HUES6 (cell line): Measurements from ENCODE around the gene ZNF322.

Source experiments
- H3K27ac ChIP-seq: 2 replicates; pipeline ENCODE4 v1.7.0; 2013; ENCODE audit warnings: low read depth, mild to moderate bottlenecking, low read length, inconsistent platforms
- H3K27me3 ChIP-seq: 2 replicates; pipeline ENCODE4 v1.6.1; 2013; ENCODE audit warnings: low read length; ENCODE audit not compliant: control insufficient read depth, insufficient read depth
- H3K36me3 ChIP-seq: 2 replicates; pipeline ENCODE4 v1.6.1; 2013; ENCODE audit warnings: low read length; ENCODE audit not compliant: control insufficient read depth, insufficient read depth
- H3K4me1 ChIP-seq: 2 replicates; pipeline ENCODE4 v1.6.1; 2013; ENCODE audit warnings: low read length; ENCODE audit not compliant: control insufficient read depth, insufficient read depth
- H3K4me3 ChIP-seq: 2 replicates; pipeline ENCODE4 v1.5.1; 2013; ENCODE audit warnings: low read depth, low read length
- H3K9ac ChIP-seq: one replicate; pipeline ENCODE4 v1.6.1; 2013; ENCODE audit warnings: mild to moderate bottlenecking, low read length
- H3K9me3 ChIP-seq: 2 replicates; pipeline ENCODE4 v1.6.1; 2013; ENCODE audit warnings: low read depth, low read length; ENCODE audit not compliant: control insufficient read depth, insufficient read depth

Gene ZNF322

GRCh38 chr6:26597389-26597766 is 62.2 kb downstream of the ZNF322 start:
- Histone ChIP-seq H3K9me3 (no peaks in the 10 kb centered on the region), H3K27ac (no peak overlapping the region)

GRCh38 chr6:26596579-26597388 is 62.8 kb downstream of the ZNF322 start, which contains the start of gene ABT1:
TSS of gene ABT1 (plus strand) at chr6:26596953. CDS start at chr6:26596983, 30 bp downstream.
- H3K4me1 ChIP-seq, result peaks cover 5% of the 10 kb centered on the region; the same call in 1 of the 2 replicates
- peaks cover 17% of the 10 kb centered on the region for H3K36me3 ChIP-seq
- H3K9me3 ChIP-seq, result no peaks in the 10 kb centered on the region
- peak within 1 kb of the TSS; percentile 96 for H3K4me3 ChIP-seq
- H3K27me3 ChIP-seq, result no peaks in the 10 kb centered on the region
- H3K27ac ChIP-seq, result no peak within 1 kb of the TSS
- H3K9ac ChIP-seq, result peak within 1 kb of the TSS; percentile 92

More at GRCh38 chr6:26597389-26597766, 62.2 kb downstream of the ZNF322 start:
- H3K36me3 ChIP-seq, result peaks cover 17% of the 10 kb centered on the region
- H3K4me1 ChIP-seq, result peaks cover 5% of the 10 kb centered on the region; the same call in 1 of the 2 replicates
- H3K4me3 ChIP-seq, result peak overlapping the region; percentile 96
- no peaks in the 10 kb centered on the region for H3K27me3 ChIP-seq
- H3K9ac ChIP-seq, result peak overlapping the region; percentile 92

GRCh38 chr6:26595669-26596269 is 63.8 kb downstream of the ZNF322 start:
- Histone ChIP-seq H3K36me3 (peaks cover 17% of the 10 kb centered on the region), H3K4me3 (peak overlapping the region; percentile 96), H3K27me3 (no peaks in the 10 kb centered on the region), H3K4me1 (peaks cover 5% of the 10 kb centered on the region; the same call in 1 of the 2 replicates), H3K9me3 (no peaks in the 10 kb centered on the region), H3K27ac (no peak overlapping the region), H3K9ac (no peak overlapping the region)

- Histone ChIP-seq H3K27ac (no peak overlapping the region), H3K27me3 (no peaks in the 10 kb centered on the region)
Observed at GRCh38 chr6:26594730-26595632, 64.6 kb downstream of the ZNF322 start.

GRCh38 chr6:26594131-26594498 is 65.4 kb downstream of the ZNF322 start:
- H3K9me3 ChIP-seq, result no peaks in the 10 kb centered on the region
- peak overlapping the region; percentile 96 for H3K4me3 ChIP-seq

More at GRCh38 chr6:26594730-26595632, 64.6 kb downstream of the ZNF322 start:
- peaks cover 17% of the 10 kb centered on the region for H3K36me3 ChIP-seq
- H3K9ac ChIP-seq, result no peak overlapping the region
- H3K4me1 ChIP-seq, result peaks cover 5% of the 10 kb centered on the region; the same call in 1 of the 2 replicates
- H3K4me3 ChIP-seq, result peak overlapping the region; percentile 96
- no peaks in the 10 kb centered on the region for H3K9me3 ChIP-seq

GRCh38 chr6:26593278-26594130 is 66.0 kb downstream of the ZNF322 start:
- H3K4me3 ChIP-seq, result peak overlapping the region; percentile 96

More at GRCh38 chr6:26594131-26594498, 65.4 kb downstream of the ZNF322 start:
- peaks cover 9% of the 10 kb centered on the region for H3K36me3 ChIP-seq
- no peak overlapping the region for H3K9ac ChIP-seq
- H3K4me1 ChIP-seq, result peaks cover 5% of the 10 kb centered on the region; the same call in 1 of the 2 replicates
- no peak overlapping the region for H3K27ac ChIP-seq
- no peaks in the 10 kb centered on the region for H3K27me3 ChIP-seq

GRCh38 chr6:26592649-26593048 is 66.9 kb downstream of the ZNF322 start:
- Histone ChIP-seq H3K27ac (no peak overlapping the region), H3K9ac (no peak overlapping the region), H3K27me3 (no peaks in the 10 kb centered on the region), H3K4me3 (no peak overlapping the region), H3K9me3 (no peaks in the 10 kb centered on the region), H3K4me1 (peaks cover 2% of the 10 kb centered on the region; the same call in 1 of the 2 replicates), H3K36me3 (no peaks in the 10 kb centered on the region)

More at GRCh38 chr6:26593278-26594130, 66.0 kb downstream of the ZNF322 start:
- Histone ChIP-seq H3K4me1 (peaks cover 5% of the 10 kb centered on the region; the same call in 1 of the 2 replicates), H3K36me3 (peaks cover 5% of the 10 kb centered on the region), H3K27ac (no peak overlapping the region), H3K9ac (no peak overlapping the region), H3K9me3 (no peaks in the 10 kb centered on the region), H3K27me3 (no peaks in the 10 kb centered on the region)

GRCh38 chr6:26588965-26589364 is 70.6 kb downstream of the ZNF322 start:
- Histone ChIP-seq H3K36me3 (no peaks in the 10 kb centered on the region), H3K4me1 (no peaks in the 10 kb centered on the region), H3K27me3 (peaks cover 17% of the 10 kb centered on the region), H3K9ac (no peak overlapping the region), H3K4me3 (no peak overlapping the region), H3K9me3 (no peaks in the 10 kb centered on the region), H3K27ac (no peak overlapping the region)
